ENCODE measurements around the gene TAGLN.

TAGLN gene

GRCh38 chr11:117219455-117219854 lies 20.3 kb downstream of the TAGLN start:
- H3K27me3 ChIP-seq (ENCODE audit: control insufficient read depth, low read length) = no peaks in the 10 kb centered on the region
- no peak overlapping the region for H3K27ac ChIP-seq (ENCODE audit: low read depth, low read length)
- no peaks in the 10 kb centered on the region for H4K20me1 ChIP-seq (ENCODE audit: control insufficient read depth, insufficient read depth, low read depth, low read length)
- peaks cover 69% of the 10 kb centered on the region for H3K36me3 ChIP-seq (ENCODE audit: control insufficient read depth, low read length)
- no peak overlapping the region for H3K4me2 ChIP-seq (ENCODE audit: low read length)
- H3F3A ChIP-seq (ENCODE audit: control insufficient read depth, insufficient read depth) = no peaks in the 10 kb centered on the region
- no peak for TF ChIP-seq CTCF (IDR thresholded peaks at IDR 0.05; ENCODE audit: low read depth, low read length, poor library complexity, severe bottlenecking)
- no peak for TF ChIP-seq EZH2phosphoT487 (IDR thresholded peaks at IDR 0.05; ENCODE audit: borderline replicate concordance, low read length)
- no peak overlapping the region for H3K4me3 ChIP-seq (ENCODE audit: low read length)
- H3K4me1 ChIP-seq (ENCODE audit: control insufficient read depth, low read length) = no peaks in the 10 kb centered on the region
- no peaks in the 10 kb centered on the region for H3K9me2 ChIP-seq (replicated peaks; ENCODE audit: control insufficient read depth, low read length)
- no peaks in the 10 kb centered on the region for H3K79me2 ChIP-seq (ENCODE audit: control insufficient read depth, low read length)
- no peaks in the 10 kb centered on the region for H3K9me3 ChIP-seq (ENCODE audit: control insufficient read depth, insufficient read depth, low read length)

GRCh38 chr11:117219995-117220394 lies 20.8 kb downstream of the TAGLN start:
- no peaks in the 10 kb centered on the region for H3K9me2 ChIP-seq (replicated peaks; ENCODE audit: control insufficient read depth, low read length)
- no peaks in the 10 kb centered on the region for H3K27me3 ChIP-seq (ENCODE audit: control insufficient read depth, low read length)
- no peak for TF ChIP-seq CTCF (IDR thresholded peaks at IDR 0.05; ENCODE audit: low read depth, low read length, poor library complexity, severe bottlenecking)
- no peak for TF ChIP-seq EZH2phosphoT487 (IDR thresholded peaks at IDR 0.05; ENCODE audit: borderline replicate concordance, low read length)
- H3K27ac ChIP-seq (ENCODE audit: low read depth, low read length) = no peak overlapping the region
- no peaks in the 10 kb centered on the region for H3F3A ChIP-seq (ENCODE audit: control insufficient read depth, insufficient read depth)
- H3K4me3 ChIP-seq (ENCODE audit: low read length) = no peak overlapping the region
- no peaks in the 10 kb centered on the region for H3K9me3 ChIP-seq (ENCODE audit: control insufficient read depth, insufficient read depth, low read length)
- peaks cover 66% of the 10 kb centered on the region for H3K36me3 ChIP-seq (ENCODE audit: control insufficient read depth, low read length)
- H4K20me1 ChIP-seq (ENCODE audit: control insufficient read depth, insufficient read depth, low read depth, low read length) = no peaks in the 10 kb centered on the region
- no peak overlapping the region for H3K4me2 ChIP-seq (ENCODE audit: low read length)
- H3K4me1 ChIP-seq (ENCODE audit: control insufficient read depth, low read length) = no peaks in the 10 kb centered on the region
- no peaks in the 10 kb centered on the region for H3K79me2 ChIP-seq (ENCODE audit: control insufficient read depth, low read length)

- Histone ChIP-seq H3K4me2 (ENCODE audit: low read length) (no peak overlapping the region), H3K4me3 (ENCODE audit: low read length) (no peak overlapping the region), H3K79me2 (ENCODE audit: control insufficient read depth, low read length) (no peaks in the 10 kb centered on the region), H3F3A (ENCODE audit: control insufficient read depth, insufficient read depth) (no peaks in the 10 kb centered on the region), H3K36me3 (ENCODE audit: control insufficient read depth, low read length) (peaks cover 70% of the 10 kb centered on the region), H3K27ac (ENCODE audit: low read depth, low read length) (no peak overlapping the region), H3K9me3 (ENCODE audit: control insufficient read depth, insufficient read depth, low read length) (no peaks in the 10 kb centered on the region), H3K4me1 (ENCODE audit: control insufficient read depth, low read length) (no peaks in the 10 kb centered on the region), H3K27me3 (ENCODE audit: control insufficient read depth, low read length) (no peaks in the 10 kb centered on the region), H4K20me1 (ENCODE audit: control insufficient read depth, insufficient read depth, low read depth, low read length) (no peaks in the 10 kb centered on the region), H3K9me2 (replicated peaks; ENCODE audit: control insufficient read depth, low read length) (no peaks in the 10 kb centered on the region)
- TF ChIP-seq CTCF (IDR thresholded peaks at IDR 0.05; ENCODE audit: low read depth, low read length, poor library complexity, severe bottlenecking) = no peak
- no peak for TF ChIP-seq EZH2phosphoT487 (IDR thresholded peaks at IDR 0.05; ENCODE audit: borderline replicate concordance, low read length)
Measured at GRCh38 chr11:117220568-117220967, 21.4 kb downstream of the TAGLN start.

Data from DOHH2 (cell line).